Right cardiac atrium (tissue), 5 donors: ENCODE measurements around the gene UBE2S. TPM values are rescaled to one million over a fixed set of nuclear protein-coding genes. Genes with fewer than 3 reads are reported as not detected.
"Not testable (repeated sequence)": the region's sequence is repeated elsewhere in the genome, so short reads cannot be mapped to it uniquely, and the experiment has no call there.

ENCODE experiments used
- ATAC-seq, 2 donors: fragments of 200-7000 bp; cut with Tn5 transposase; one replicate each; pipeline versions ENCODE4 v1.8.0 to v1.9.1; 2020; ENCODE audit warnings: moderate library complexity in 2 of 2, mild to moderate bottlenecking in 1 of 2
- DNase-seq, 3 donors: peaks; one replicate each; pipeline ENCODE4 v3.0.0-alpha.2; 2020
- H3K27ac ChIP-seq: one replicate; pipeline ENCODE4 v1.5.1; 2013; ENCODE audit warnings: mild to moderate bottlenecking, low read length, control low read depth, moderate library complexity
- H3K27me3 ChIP-seq: one replicate; pipeline ENCODE4 v1.6.1; 2013; ENCODE audit not compliant: control insufficient read depth, insufficient read depth
- H3K4me1 ChIP-seq: one replicate; pipeline ENCODE4 v1.6.1; 2013; ENCODE audit warnings: low read length; ENCODE audit not compliant: control insufficient read depth, insufficient read depth
- H3K4me3 ChIP-seq: one replicate; pipeline ENCODE4 v1.5.1; 2013; ENCODE audit warnings: low read length, control low read depth
- H3K9me3 ChIP-seq: one replicate; pipeline ENCODE4 v1.6.1; 2013; ENCODE audit warnings: low read length; ENCODE audit not compliant: control insufficient read depth
- WGBS: extraction: QIAGEN DNeasy Blood & Tissue Kit; methylation state at CpG from one replicate; pipeline ENCODE4 v1.1.7; 2013; 5-methylcytosine and 5-hydroxymethylcytosine counted together
- intact Hi-C, 4 donors: fragments of 100-400 bp; cut with DNase I; formaldehyde crosslinking; loops; one replicate each; pipeline versions ENCODE4 v1.11.0 to v1.14.0; 2022 to 2023
- polyA plus RNA-seq: library from polyadenylated mRNA; stranded (reverse); fragments of 200-250 nt; gene quantifications from one replicate; pipeline ENCODE4 v1.2.3, GENCODE V29; 2013
- total RNA-seq, 4 donors: library from RNA; stranded (reverse); fragmentation: NEBNext Ultra II Directional; extraction: Animal tissue kit (Norgen Biotek cat#: 25700); gene quantifications; one replicate each; pipeline ENCODE4 v1.2.1, GENCODE V29; 2021
- donor health status: healthy with polysubstance abuse.
- donor health status: DM: no; HTN: yes; CAD: no.
- donor health status: DM: no; HTN: no; CAD: no.
- donor health status: DM: no; HTN: yes; CAD: no; lungs with severe emphysema.
- donor health status: DM: yes; HTN: yes; CAD: no.

UBE2S gene
- total and polyA plus RNA-seq, 5 donors, result 12.2 to 32.7 (median 24.2) TPM

DNA sequence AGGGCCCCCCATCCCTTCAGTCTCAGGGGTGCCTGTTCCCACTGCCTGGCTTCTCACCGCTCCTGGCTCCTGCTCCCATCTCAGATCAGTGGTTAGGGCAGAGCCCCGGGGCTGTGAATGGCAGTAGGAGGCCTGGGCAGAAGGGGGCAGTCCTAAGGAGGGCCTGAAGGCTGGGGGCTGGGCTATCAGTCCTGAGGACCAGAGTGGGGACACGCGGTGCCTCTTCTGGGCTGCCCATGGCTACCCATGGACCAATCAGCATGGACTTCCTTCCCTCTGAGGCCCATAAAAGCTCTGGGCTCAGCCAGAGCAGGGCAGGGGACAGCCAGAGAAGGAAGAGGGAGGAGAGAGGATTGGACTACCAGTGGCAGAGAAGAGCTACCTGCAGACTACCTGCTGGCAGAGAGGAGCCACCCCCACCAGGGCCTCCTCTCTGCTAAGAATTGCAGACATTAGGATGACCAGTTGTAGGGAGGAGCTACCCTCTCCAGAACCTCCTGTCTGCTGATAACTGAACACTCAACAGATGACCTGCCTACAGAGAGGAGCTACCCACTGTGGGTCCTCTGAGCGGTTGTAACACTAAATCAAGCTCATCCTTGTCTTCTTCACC is 12.1 kb upstream of the UBE2S start:
- no peak for DNase-seq
- H3K4me3 ChIP-seq, result no peak overlapping the region
- no peaks in the 10 kb centered on the region for H3K27me3 ChIP-seq
- no peak for ATAC-seq
- no peak overlapping the region for H3K27ac ChIP-seq
- 78% methylated on average over 5 of the region's 5 CpGs for WGBS
- intact Hi-C loops, result loop anchor here (2.0 to 10.0 kb wide), 4 partner anchors 275 to 282 kb away; partner anchors contain the start of gene TNNT1 (in 1 of the 4)
- no peaks in the 10 kb centered on the region for H3K9me3 ChIP-seq
- no peaks in the 10 kb centered on the region for H3K4me1 ChIP-seq

DNA sequence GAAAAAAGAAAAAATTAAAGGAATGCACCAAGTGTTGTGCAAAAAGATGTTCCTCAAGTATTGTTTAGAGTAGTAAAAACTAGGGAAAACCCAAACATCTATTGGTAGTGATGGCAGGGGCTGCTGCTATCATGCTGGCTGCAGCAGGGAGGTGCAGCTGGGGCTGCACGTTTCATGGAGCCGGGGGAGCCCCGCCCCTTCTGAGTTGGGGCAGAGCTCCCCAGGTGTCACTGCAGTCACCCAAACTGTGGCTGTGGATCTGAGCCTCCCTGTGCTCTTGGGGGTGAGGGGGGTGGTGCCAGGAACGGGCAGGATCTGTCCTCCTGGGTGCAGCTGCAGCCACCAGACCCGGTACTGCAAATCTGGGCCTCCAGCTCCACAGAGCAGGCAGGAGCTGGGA is 11.5 kb upstream of the UBE2S start:
- 63% methylated on average over 5 of the region's 5 CpGs for WGBS
- Histone ChIP-seq H3K27me3 (no peaks in the 10 kb centered on the region), H3K27ac (no peak overlapping the region), H3K9me3 (no peaks in the 10 kb centered on the region), H3K4me3 (no peak overlapping the region), H3K4me1 (no peaks in the 10 kb centered on the region)
- ATAC-seq (no peak), DNase-seq (no peak)
- intact Hi-C loops, result loop anchor here (2.0 to 10.0 kb wide), 4 partner anchors 274 to 282 kb away; partner anchors contain the start of gene TNNT1 (in 1 of the 4)

DNA sequence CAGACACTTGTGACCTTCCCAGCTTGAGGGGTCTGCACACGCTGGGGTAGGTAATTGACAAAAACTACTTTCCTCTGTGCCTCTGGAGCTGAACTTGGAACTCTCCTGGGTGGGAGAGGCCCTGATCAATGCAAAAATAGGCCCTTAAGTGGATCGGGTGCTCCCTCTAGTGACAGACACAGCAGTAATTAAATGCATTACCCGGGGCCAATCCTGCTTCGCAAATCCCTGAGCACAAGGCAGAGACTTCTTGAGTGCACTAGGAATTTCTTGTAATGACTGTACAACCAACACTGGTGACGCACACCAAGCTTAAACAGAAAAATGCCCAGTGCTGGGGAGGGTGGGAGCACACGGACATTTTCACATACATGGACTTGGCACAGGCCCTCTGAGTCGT is 10.6 kb upstream of the UBE2S start:
- Histone ChIP-seq H3K27ac (no peak overlapping the region), H3K4me1 (no peaks in the 10 kb centered on the region), H3K27me3 (no peaks in the 10 kb centered on the region), H3K4me3 (no peak overlapping the region), H3K9me3 (no peaks in the 10 kb centered on the region)
- intact Hi-C loops, result loop anchor here (2.0 to 10.0 kb wide), 4 partner anchors 273 to 281 kb away; partner anchors contain the start of gene TNNT1 (in 1 of the 4)
- 16% methylated on average over 7 of the region's 7 CpGs for WGBS
- peak; percentile 84 to 86 for ATAC-seq
- peak in 2 of 3 donors; percentile 38 to 58 for DNase-seq

DNA sequence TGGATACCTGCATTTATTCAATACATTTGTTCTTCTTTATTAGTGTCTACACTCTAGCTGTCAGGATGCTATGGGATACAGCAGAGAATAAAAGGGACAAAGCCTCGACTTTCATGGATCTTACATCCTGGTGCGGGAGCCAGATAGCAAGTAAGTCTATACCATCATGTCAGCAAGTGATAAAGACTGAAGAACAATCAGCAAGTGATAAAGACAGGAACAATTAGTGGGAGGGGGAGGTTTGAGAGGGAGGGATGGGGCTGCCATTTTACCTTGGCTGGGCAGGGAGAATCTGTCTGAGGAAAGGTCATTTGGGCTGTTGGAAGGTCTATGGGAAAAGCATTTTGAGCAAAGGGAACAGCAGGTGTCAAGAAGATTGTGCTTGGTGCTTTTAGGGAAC is 2.6 kb upstream of the UBE2S start:
- no peak overlapping the region for H3K4me3 ChIP-seq
- no peak for ATAC-seq
- intact Hi-C loops, result loop anchor here in 1 of 4 donors (10.0 kb wide), 1 partner anchor 265 kb away; the partner anchor contains the start of gene TNNT1
- H3K4me1 ChIP-seq, result peaks cover 12% of the 10 kb centered on the region
- no peaks in the 10 kb centered on the region for H3K27me3 ChIP-seq
- no peak overlapping the region for H3K27ac ChIP-seq
- WGBS, result 80% methylated on average over 2 of the region's 2 CpGs
- H3K9me3 ChIP-seq, result no peaks in the 10 kb centered on the region
- DNase-seq, result no peak

DNA sequence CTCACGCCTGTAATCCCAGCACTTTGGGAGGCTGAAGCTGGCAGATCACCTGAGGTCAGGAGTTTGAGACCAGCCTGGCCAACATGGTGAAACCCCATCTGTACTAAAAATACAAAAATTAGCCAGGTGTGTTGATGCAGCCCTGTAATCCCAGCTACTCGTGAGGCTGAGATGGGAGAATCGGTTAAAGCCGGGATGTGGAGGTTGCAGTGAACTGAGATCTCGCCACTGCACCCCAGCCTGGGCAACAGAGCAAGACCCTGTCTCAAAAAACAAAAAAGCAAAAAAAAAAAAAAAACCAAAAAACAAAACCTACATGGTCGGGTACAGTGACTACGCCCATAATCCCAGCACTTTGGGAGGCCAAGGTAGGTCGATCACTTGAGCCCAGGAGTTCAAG is 1.6 kb upstream of the UBE2S start:
- H3K27me3 ChIP-seq, H3K27ac ChIP-seq, intact Hi-C loops, H3K4me3 ChIP-seq, H3K9me3 ChIP-seq, ATAC-seq: not testable (repeated sequence)
- H3K4me1 ChIP-seq, result peaks cover 12% of the 10 kb centered on the region
- WGBS, result 92% methylated on average over 8 of the region's 8 CpGs
- peak in 1 of 3 donors; percentile 28 for DNase-seq

DNA sequence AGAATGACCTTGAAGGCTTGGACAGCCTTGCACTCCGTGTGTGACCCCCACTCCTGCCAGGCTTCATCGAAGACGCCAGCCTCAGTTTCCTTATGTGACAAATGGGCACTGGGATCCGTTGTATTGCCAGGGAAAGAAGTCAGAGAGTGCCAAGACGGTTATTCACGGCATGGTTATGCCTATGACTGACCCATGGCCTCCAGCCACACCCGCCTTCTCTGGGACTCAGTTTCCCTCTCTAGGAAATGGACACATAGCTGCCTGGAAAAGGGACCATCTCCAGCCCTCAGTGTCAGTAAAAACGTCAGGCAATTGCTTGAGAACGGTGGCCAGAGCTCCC is 915 bp upstream of the UBE2S start:
- ATAC-seq, result no peak
- Histone ChIP-seq H3K4me1 (peaks cover 12% of the 10 kb centered on the region), H3K9me3 (no peaks in the 10 kb centered on the region), H3K27me3 (no peaks in the 10 kb centered on the region), H3K4me3 (peak overlapping the region; percentile 54), H3K27ac (peak overlapping the region; percentile 100)
- DNase-seq, result peak in 1 of 3 donors; percentile 32
- intact Hi-C loops, result no loop called here
- 67% methylated on average over 9 of the region's 9 CpGs for WGBS

DNA sequence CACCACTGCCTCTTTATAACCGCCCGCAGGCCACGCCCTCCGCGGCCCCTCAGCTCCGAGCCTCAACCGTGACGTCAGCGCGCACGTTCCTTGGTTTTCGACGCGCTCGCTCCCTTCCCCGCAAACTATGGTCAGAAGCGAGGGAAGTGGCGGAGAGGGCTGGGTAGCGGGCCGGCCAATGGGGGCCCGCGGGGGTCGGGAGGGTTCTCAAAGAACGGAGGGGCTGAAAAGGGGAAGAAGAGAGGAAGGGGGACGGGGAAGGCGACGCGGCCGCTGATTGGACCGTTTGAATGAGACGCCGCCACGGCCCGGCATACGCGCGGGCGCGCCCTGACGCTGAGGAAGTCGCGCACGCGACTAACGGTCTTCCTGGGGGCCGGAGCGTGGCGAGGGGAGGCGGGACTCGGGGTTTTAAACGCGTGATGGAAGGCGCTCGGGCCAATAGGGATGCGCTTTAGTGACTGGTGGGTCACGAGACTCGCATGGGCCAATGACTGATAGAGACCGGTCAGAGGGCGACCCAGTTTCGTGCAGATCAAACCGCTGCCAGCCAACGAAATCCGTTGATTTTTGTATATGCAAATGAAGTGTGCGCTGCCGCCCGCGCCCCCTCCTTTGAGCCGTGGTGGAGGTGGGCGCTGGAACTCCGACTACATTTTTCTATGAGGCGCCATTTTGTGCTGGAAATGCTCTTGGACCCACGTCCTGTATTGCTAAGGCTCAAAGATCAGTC is 378 bp upstream of the UBE2S start:
- Histone ChIP-seq H3K27ac (peak overlapping the region; percentile 100), H3K9me3 (no peaks in the 10 kb centered on the region), H3K27me3 (no peaks in the 10 kb centered on the region), H3K4me3 (peak overlapping the region; percentile 94), H3K4me1 (peaks cover 12% of the 10 kb centered on the region)
- under 1% methylated on average over 72 of the region's 72 CpGs for WGBS
- intact Hi-C loops, result no loop called here
- DNase-seq, result peak; percentile 99
- ATAC-seq, result peak; percentile 97

DNA sequence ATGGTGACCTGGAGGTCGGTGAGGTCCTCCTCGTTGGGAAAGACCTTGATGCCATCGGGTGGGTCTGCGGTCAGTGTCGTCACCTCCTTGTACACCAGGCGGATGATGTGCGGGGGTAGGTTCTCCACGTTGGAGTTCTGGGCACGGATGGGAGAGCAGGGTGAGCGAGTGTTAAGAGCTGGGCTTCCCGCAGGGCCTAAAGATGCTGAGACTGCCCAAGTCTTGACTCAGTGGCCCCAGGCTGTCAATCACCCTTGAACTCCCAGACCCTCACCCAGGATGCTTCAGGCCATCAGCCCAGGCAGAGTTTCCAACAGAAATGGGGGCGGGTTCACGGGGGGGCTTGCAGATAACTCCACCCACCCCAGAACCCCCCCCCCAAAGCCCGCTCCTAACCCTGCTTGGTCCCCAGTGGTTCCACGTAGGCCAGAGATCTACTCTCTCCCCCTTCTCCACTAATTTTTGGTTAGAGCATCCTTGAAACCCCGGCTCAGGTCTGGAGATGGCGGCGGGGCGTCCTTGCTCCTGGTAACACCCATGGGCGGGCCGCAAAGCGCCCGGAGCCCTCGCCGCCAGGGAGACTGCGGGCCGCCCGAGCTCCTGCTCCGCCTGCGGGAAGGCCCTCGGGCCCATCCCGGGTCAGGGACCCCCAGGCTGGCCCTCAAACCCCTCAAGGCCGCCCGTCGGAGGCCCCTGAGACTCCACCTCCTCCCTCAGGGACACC is 600 bp downstream of the UBE2S start:
- 12% methylated on average over 35 of the region's 35 CpGs for WGBS
- DNase-seq, result peak; percentile 60 to 81 (median 77)
- peak overlapping the region; percentile 94 for H3K4me3 ChIP-seq
- peaks cover 12% of the 10 kb centered on the region for H3K4me1 ChIP-seq
- no peaks in the 10 kb centered on the region for H3K9me3 ChIP-seq
- no peaks in the 10 kb centered on the region for H3K27me3 ChIP-seq
- intact Hi-C loops, result no loop called here
- H3K27ac ChIP-seq, result peak overlapping the region; percentile 69
- ATAC-seq, result peak; percentile 0 to 11

DNA sequence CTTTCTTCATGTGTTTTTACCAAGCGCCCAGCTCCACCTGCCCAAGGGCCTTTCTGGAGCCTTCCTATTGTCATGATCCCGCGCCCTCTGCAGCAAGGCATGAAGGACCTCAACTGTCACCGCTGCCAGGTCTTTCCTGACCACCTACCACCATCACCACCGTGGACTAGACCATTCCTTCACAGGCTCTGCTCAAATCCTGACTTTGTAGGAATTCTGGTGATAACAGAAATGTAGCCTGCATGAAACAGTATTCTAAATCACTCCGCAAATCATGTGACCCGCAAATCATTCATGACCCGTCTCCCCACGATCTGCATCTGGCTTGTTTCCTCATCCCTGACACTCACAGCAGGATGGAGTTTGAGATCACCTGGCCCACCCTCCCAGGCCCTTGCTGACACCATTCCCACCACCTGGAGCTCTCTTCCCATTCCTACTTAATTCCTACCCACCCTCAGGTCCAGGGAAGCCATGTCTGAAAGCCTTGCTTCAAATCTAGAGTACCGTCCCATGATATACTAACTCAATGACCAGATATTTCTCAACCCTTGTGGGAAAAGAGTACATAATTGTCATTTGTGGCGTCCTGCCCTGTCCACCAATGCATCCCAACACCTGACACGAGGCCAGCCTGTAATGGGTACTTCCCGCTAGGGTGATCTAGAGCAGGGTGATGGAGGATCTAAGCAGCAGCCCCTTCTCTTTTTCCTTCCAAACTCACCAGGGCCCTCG is 1.3 kb downstream of the UBE2S start:
- ATAC-seq (no peak), DNase-seq (peak in 1 of 3 donors; percentile 23)
- H3K27ac ChIP-seq, result no peak overlapping the region
- H3K4me3 ChIP-seq, result no peak overlapping the region
- no peaks in the 10 kb centered on the region for H3K27me3 ChIP-seq
- peaks cover 12% of the 10 kb centered on the region for H3K4me1 ChIP-seq
- no peaks in the 10 kb centered on the region for H3K9me3 ChIP-seq
- 81% methylated on average over 14 of the region's 14 CpGs for WGBS
- intact Hi-C loops, result no loop called here

DNA sequence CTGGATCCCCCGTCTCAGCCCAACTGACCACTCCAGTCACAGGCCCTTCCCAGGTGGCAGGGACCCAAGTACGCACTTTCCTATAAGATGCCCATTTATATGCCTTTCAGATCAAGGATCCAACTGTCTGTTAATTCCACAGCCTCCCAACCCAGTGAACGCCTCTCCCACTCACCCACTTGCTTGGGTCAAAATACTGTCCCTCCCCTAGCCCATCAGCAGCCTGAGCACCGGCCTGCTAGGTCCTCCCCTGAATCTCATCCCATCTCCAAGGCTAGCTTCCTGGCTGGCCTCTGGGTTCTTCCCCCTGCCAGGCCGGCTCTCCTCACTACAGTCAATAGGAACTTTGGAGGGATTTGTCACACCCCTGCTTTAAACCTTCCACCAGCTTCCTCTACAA is 1.9 kb downstream of the UBE2S start:
- H3K4me3 ChIP-seq, result no peak overlapping the region
- WGBS, result 86% methylated on average over 5 of the region's 5 CpGs
- DNase-seq (peak in 1 of 3 donors; percentile 30), ATAC-seq (no peak)
- no peaks in the 10 kb centered on the region for H3K27me3 ChIP-seq
- no peak overlapping the region for H3K27ac ChIP-seq
- no peaks in the 10 kb centered on the region for H3K9me3 ChIP-seq
- H3K4me1 ChIP-seq, result peaks cover 12% of the 10 kb centered on the region
- intact Hi-C loops, result no loop called here
